Gastrocnemius medialis (tissue), 4 donors: ENCODE results near the gene PHF21B.

Source experiments
- CTCF ChIP-seq, 5 experiments: fragments of 450-650 bp in 3 of 5; fragments of 200-600 bp in 2 of 5; sonication (generic) in 2 of 5; IDR thresholded peaks in 4 of 5; conservative IDR thresholded peaks in 1 of 5; 1 replicate in 4 of 5; 2 replicates in 1 of 5; pipeline ENCODE4 v1.5.1; 2016 to 2019; ENCODE audit warnings: antibody characterized with exemption in 5 of 5, mild to moderate bottlenecking in 3 of 5, moderate library complexity in 3 of 5
- POLR2A ChIP-seq, 2 donors: fragments of 450-650 bp; IDR thresholded peaks; one replicate each; pipeline ENCODE4 v1.6.1; 2017; ENCODE audit warnings: antibody characterized with exemption in 2 of 2, mild to moderate bottlenecking in 2 of 2, moderate library complexity in 2 of 2

GRCh38 chr22:44840611-44841322 is 169.0 kb downstream of the PHF21B start:
- TF ChIP-seq CTCF (IDR thresholded peaks at IDR 0.05 in 4 of 5, conservative IDR thresholded peaks at IDR 0.05 in 1 of 5) = no peak
- no peak for TF ChIP-seq POLR2A (IDR thresholded peaks at IDR 0.05)
